Measurements from ENCODE around the gene ZNF385B.

- TF ChIP-seq POLR2AphosphoS5 (IDR thresholded peaks at IDR 0.05; ENCODE audit: low read depth, low read length): no peak
- TF ChIP-seq TAF1 (IDR thresholded peaks at IDR 0.05; ENCODE audit: borderline replicate concordance, low read depth, low read length): no peak
- no peak for TF ChIP-seq POLR2A (IDR thresholded peaks at IDR 0.05; ENCODE audit: low read depth, low read length)
Measured at GRCh38 chr2:179825494-179825893, 35.9 kb downstream of the ZNF385B start.
